Measurements from ENCODE around the gene RAB1B.

The RAB1B gene

GRCh38 chr11:66264383-66264782 is 4.1 kb upstream of the RAB1B start:
- Histone ChIP-seq H4K20me1 (ENCODE audit: insufficient read depth, low read length, poor library complexity, severe bottlenecking) (peaks cover 7% of the 10 kb centered on the region), H3K9me2 (replicated peaks; ENCODE audit: low read depth, low read length) (no peaks in the 10 kb centered on the region), H3K4me3 (ENCODE audit: low read length, poor library complexity, severe bottlenecking) (no peak overlapping the region), H3K4me1 (ENCODE audit: insufficient read depth, low read length, poor library complexity, severe bottlenecking) (peaks cover 15% of the 10 kb centered on the region), H3K4me2 (ENCODE audit: low read depth, low read length, poor library complexity, severe bottlenecking) (no peak overlapping the region), H3K9me3 (ENCODE audit: insufficient read depth, low read depth, low read length) (no peaks in the 10 kb centered on the region), H3K9ac (ENCODE audit: low read depth, low read length, poor library complexity, severe bottlenecking) (no peak overlapping the region), H2AFZ (ENCODE audit: low read length) (no peak overlapping the region), H3K79me2 (ENCODE audit: insufficient read depth, low read length) (peaks cover 17% of the 10 kb centered on the region), H3K36me3 (ENCODE audit: insufficient read depth, low read length) (peaks cover 30% of the 10 kb centered on the region; the same call in 1 of the 2 replicates), H3K27me3 (ENCODE audit: insufficient read depth, low read length, poor library complexity, severe bottlenecking) (no peaks in the 10 kb centered on the region), H3F3A (ENCODE audit: low read depth) (no peaks in the 10 kb centered on the region)
- TF ChIP-seq, protein P1, sequence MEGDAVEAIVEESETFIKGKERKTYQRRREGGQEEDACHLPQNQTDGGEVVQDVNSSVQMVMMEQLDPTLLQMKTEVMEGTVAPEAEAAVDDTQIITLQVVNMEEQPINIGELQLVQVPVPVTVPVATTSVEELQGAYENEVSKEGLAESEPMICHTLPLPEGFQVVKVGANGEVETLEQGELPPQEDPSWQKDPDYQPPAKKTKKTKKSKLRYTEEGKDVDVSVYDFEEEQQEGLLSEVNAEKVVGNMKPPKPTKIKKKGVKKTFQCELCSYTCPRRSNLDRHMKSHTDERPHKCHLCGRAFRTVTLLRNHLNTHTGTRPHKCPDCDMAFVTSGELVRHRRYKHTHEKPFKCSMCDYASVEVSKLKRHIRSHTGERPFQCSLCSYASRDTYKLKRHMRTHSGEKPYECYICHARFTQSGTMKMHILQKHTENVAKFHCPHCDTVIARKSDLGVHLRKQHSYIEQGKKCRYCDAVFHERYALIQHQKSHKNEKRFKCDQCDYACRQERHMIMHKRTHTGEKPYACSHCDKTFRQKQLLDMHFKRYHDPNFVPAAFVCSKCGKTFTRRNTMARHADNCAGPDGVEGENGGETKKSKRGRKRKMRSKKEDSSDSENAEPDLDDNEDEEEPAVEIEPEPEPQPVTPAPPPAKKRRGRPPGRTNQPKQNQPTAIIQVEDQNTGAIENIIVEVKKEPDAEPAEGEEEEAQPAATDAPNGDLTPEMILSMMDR (conservative IDR thresholded peaks at IDR 0.05; ENCODE audit: low read length) = no peak
- no peak for TF ChIP-seq EZH2phosphoT487 (IDR thresholded peaks at IDR 0.05; ENCODE audit: borderline replicate concordance)

- no peak overlapping the region for H3K9ac ChIP-seq (ENCODE audit: low read depth, low read length, poor library complexity, severe bottlenecking)
- no peak overlapping the region for H3K4me3 ChIP-seq (ENCODE audit: low read length, poor library complexity, severe bottlenecking)
- H3K27me3 ChIP-seq (ENCODE audit: insufficient read depth, low read length, poor library complexity, severe bottlenecking) = no peaks in the 10 kb centered on the region
- peaks cover 17% of the 10 kb centered on the region for H3K4me1 ChIP-seq (ENCODE audit: insufficient read depth, low read length, poor library complexity, severe bottlenecking)
- no peaks in the 10 kb centered on the region for H3K9me3 ChIP-seq (ENCODE audit: insufficient read depth, low read depth, low read length)
- no peak overlapping the region for H3K4me2 ChIP-seq (ENCODE audit: low read depth, low read length, poor library complexity, severe bottlenecking)
- peaks cover 30% of the 10 kb centered on the region; the same call in 1 of the 2 replicates for H3K36me3 ChIP-seq (ENCODE audit: insufficient read depth, low read length)
- no peaks in the 10 kb centered on the region for H3K9me2 ChIP-seq (replicated peaks; ENCODE audit: low read depth, low read length)
- H4K20me1 ChIP-seq (ENCODE audit: insufficient read depth, low read length, poor library complexity, severe bottlenecking) = peaks cover 11% of the 10 kb centered on the region
- TF ChIP-seq, protein P1 (conservative IDR thresholded peaks at IDR 0.05; ENCODE audit: low read length) = peak; percentile 69
- TF ChIP-seq EZH2phosphoT487 (IDR thresholded peaks at IDR 0.05; ENCODE audit: borderline replicate concordance) = no peak
- H3K79me2 ChIP-seq (ENCODE audit: insufficient read depth, low read length) = peaks cover 17% of the 10 kb centered on the region
- no peaks in the 10 kb centered on the region for H3F3A ChIP-seq (ENCODE audit: low read depth)
- H2AFZ ChIP-seq (ENCODE audit: low read length) = no peak overlapping the region
Measured at GRCh38 chr11:66264914-66265313, 3.5 kb upstream of the RAB1B start.

- Histone ChIP-seq H3K4me3 (ENCODE audit: low read length, poor library complexity, severe bottlenecking) (no peak overlapping the region), H3K9ac (ENCODE audit: low read depth, low read length, poor library complexity, severe bottlenecking) (no peak overlapping the region), H3K4me1 (ENCODE audit: insufficient read depth, low read length, poor library complexity, severe bottlenecking) (peaks cover 24% of the 10 kb centered on the region), H2AFZ (ENCODE audit: low read length) (no peak overlapping the region), H4K20me1 (ENCODE audit: insufficient read depth, low read length, poor library complexity, severe bottlenecking) (peaks cover 18% of the 10 kb centered on the region), H3F3A (ENCODE audit: low read depth) (no peaks in the 10 kb centered on the region), H3K79me2 (ENCODE audit: insufficient read depth, low read length) (peaks cover 21% of the 10 kb centered on the region), H3K9me3 (ENCODE audit: insufficient read depth, low read depth, low read length) (no peaks in the 10 kb centered on the region), H3K4me2 (ENCODE audit: low read depth, low read length, poor library complexity, severe bottlenecking) (no peak overlapping the region), H3K9me2 (replicated peaks; ENCODE audit: low read depth, low read length) (no peaks in the 10 kb centered on the region), H3K36me3 (ENCODE audit: insufficient read depth, low read length) (peaks cover 30% of the 10 kb centered on the region; the same call in 1 of the 2 replicates), H3K27me3 (ENCODE audit: insufficient read depth, low read length, poor library complexity, severe bottlenecking) (no peaks in the 10 kb centered on the region)
- TF ChIP-seq EZH2phosphoT487 (IDR thresholded peaks at IDR 0.05; ENCODE audit: borderline replicate concordance) = no peak
- TF ChIP-seq, protein P1 (conservative IDR thresholded peaks at IDR 0.05; ENCODE audit: low read length) = no peak
Measured at GRCh38 chr11:66265531-66266377, 2.7 kb upstream of the RAB1B start.

Data from Loucy (cell line).